ES-I3 (cell line): ENCODE data around the gene OR56A1.

Experiments
- H3K36me3 ChIP-seq: 2 replicates; pipeline ENCODE4 v1.6.1; 2013; ENCODE audit warnings: mild to moderate bottlenecking, low read length, control low read depth, moderate library complexity; ENCODE audit not compliant: insufficient read depth
- H3K4me1 ChIP-seq: 2 replicates; pipeline ENCODE4 v1.6.1; 2013; ENCODE audit warnings: mild to moderate bottlenecking, control low read depth, low read length; ENCODE audit not compliant: insufficient read depth
- H3K9ac ChIP-seq: 2 replicates; pipeline ENCODE4 v1.6.1; 2013; ENCODE audit warnings: low read depth, mild to moderate bottlenecking, low read length, moderate library complexity
- H3K9me3 ChIP-seq: 2 replicates; pipeline ENCODE4 v1.6.1; 2013; ENCODE audit warnings: mild to moderate bottlenecking, low read length, moderate library complexity; ENCODE audit not compliant: control insufficient read depth, insufficient read depth

OR56A1 gene

GRCh38 chr11:6012035-6012668 lies 18.4 kb downstream of the OR56A1 start:
- Histone ChIP-seq H3K9ac (no peak overlapping the region), H3K9me3 (no peaks in the 10 kb centered on the region), H3K36me3 (no peaks in the 10 kb centered on the region), H3K4me1 (no peaks in the 10 kb centered on the region)

- Histone ChIP-seq H3K9me3 (no peaks in the 10 kb centered on the region), H3K36me3 (no peaks in the 10 kb centered on the region), H3K9ac (no peak within 1 kb of the TSS), H3K4me1 (no peaks in the 10 kb centered on the region)
These were observed 23.7 kb downstream of the OR56A1 start, which contains the start of gene OR56A4 for GRCh38 chr11:6006846-6007245. Gene OR56A4 (minus strand): TSS chr11:6006946. CDS start chr11:6002992, 3,954 bp downstream.

- no peaks in the 10 kb centered on the region for H3K9me3 ChIP-seq
- no peaks in the 10 kb centered on the region for H3K4me1 ChIP-seq
- no peaks in the 10 kb centered on the region for H3K36me3 ChIP-seq
- H3K9ac ChIP-seq = no peak overlapping the region
These were observed 24.2 kb downstream of the OR56A1 start for GRCh38 chr11:6006395-6006794.

GRCh38 chr11:6002202-6002699 lies 28.3 kb downstream of the OR56A1 start:
- Histone ChIP-seq H3K4me1 (no peaks in the 10 kb centered on the region), H3K9ac (no peak overlapping the region), H3K9me3 (no peaks in the 10 kb centered on the region), H3K36me3 (no peaks in the 10 kb centered on the region)

GRCh38 chr11:5994791-5995190 lies 35.8 kb downstream of the OR56A1 start:
- Histone ChIP-seq H3K36me3 (no peaks in the 10 kb centered on the region), H3K9ac (no peak overlapping the region), H3K9me3 (no peaks in the 10 kb centered on the region), H3K4me1 (no peaks in the 10 kb centered on the region)

- Histone ChIP-seq H3K4me1 (no peaks in the 10 kb centered on the region), H3K36me3 (no peaks in the 10 kb centered on the region), H3K9me3 (no peaks in the 10 kb centered on the region), H3K9ac (no peak overlapping the region)
These were observed 37.8 kb downstream of the OR56A1 start for GRCh38 chr11:5992604-5993251.

GRCh38 chr11:5992150-5992549 lies 38.4 kb downstream of the OR56A1 start:
- Histone ChIP-seq H3K9me3 (no peaks in the 10 kb centered on the region), H3K4me1 (no peaks in the 10 kb centered on the region), H3K36me3 (no peaks in the 10 kb centered on the region), H3K9ac (no peak overlapping the region)

- H3K4me1 ChIP-seq = no peaks in the 10 kb centered on the region
- no peak overlapping the region for H3K9ac ChIP-seq
- no peaks in the 10 kb centered on the region for H3K9me3 ChIP-seq
- no peaks in the 10 kb centered on the region for H3K36me3 ChIP-seq
These were observed 41.4 kb downstream of the OR56A1 start for GRCh38 chr11:5989203-5989602.

GRCh38 chr11:5986885-5987284 lies 43.7 kb downstream of the OR56A1 start, which contains the start of gene OR52L1:
Gene OR52L1 (minus strand): TSS chr11:5986985. CDS start chr11:5986930, 55 bp downstream.
- H3K9ac ChIP-seq = no peak within 1 kb of the TSS
- H3K4me1 ChIP-seq = no peaks in the 10 kb centered on the region
- H3K9me3 ChIP-seq = no peaks in the 10 kb centered on the region
- no peaks in the 10 kb centered on the region for H3K36me3 ChIP-seq

GRCh38 chr11:5983443-5983842 lies 47.1 kb downstream of the OR56A1 start:
- Histone ChIP-seq H3K36me3 (no peaks in the 10 kb centered on the region), H3K9ac (no peak overlapping the region), H3K9me3 (no peaks in the 10 kb centered on the region), H3K4me1 (no peaks in the 10 kb centered on the region)

GRCh38 chr11:5973530-5973929 lies 57.0 kb downstream of the OR56A1 start:
- no peaks in the 10 kb centered on the region for H3K4me1 ChIP-seq
- H3K9ac ChIP-seq = no peak overlapping the region
- H3K9me3 ChIP-seq = no peaks in the 10 kb centered on the region

More at GRCh38 chr11:5973530-5973929, 57.0 kb downstream of the OR56A1 start:
- H3K36me3 ChIP-seq = no peaks in the 10 kb centered on the region
